HG03342 (cell line): ENCODE results near the gene FGD6.

Source experiments
- ATAC-seq: cut with Tn5 transposase; IDR thresholded peaks from one replicate; pipeline ENCODE4 v1.9.1; 2021; ENCODE audit warnings: mild to moderate bottlenecking, moderate library complexity; ENCODE audit not compliant: unreplicated experiment

Gene FGD6

GRCh38 chr12:95034750-95035149, 182.5 kb downstream of the FGD6 start:
- no peak for ATAC-seq
